Activated naive CD4-positive, alpha-beta T cell treated with anti-CD3 and anti-CD28 coated beads, Interleukin-2, amount 50 U/mL, for 72 hours (primary cell): ENCODE measurements around the gene SPHK1. TPM values are rescaled to one million over a fixed set of nuclear protein-coding genes. Genes with fewer than 3 reads are reported as not detected.
"Not testable (repeated sequence)": the region's sequence is repeated elsewhere in the genome, so short reads cannot be mapped to it uniquely, and the experiment has no call there.

Experiments
- ATAC-seq, 2 donors: fragments of 150-1000 bp; cut with Tn5 transposase; 2 replicates each; pipeline ENCODE4 v1.10.0; 2021; ENCODE audit warnings: mild to moderate bottlenecking in 2 of 2, moderate library complexity in 2 of 2
- DNase-seq, 2 donors: peaks; one replicate each; pipeline ENCODE4 v3.0.0; 2021 to 2022; ENCODE audit warnings: low spot score in 2 of 2
- H3K27ac Mint-ChIP-seq, 2 donors: one replicate each; pipeline ENCODE4 v1.8.0; 2022; ENCODE audit warnings: mild to moderate bottlenecking in 2 of 2, mixed read lengths in 2 of 2
- H3K36me3 Mint-ChIP-seq, 2 donors: one replicate each; pipeline ENCODE4 v1.8.0; 2022; ENCODE audit warnings: mixed read lengths in 2 of 2
- H3K9me3 Mint-ChIP-seq, 2 donors: one replicate each; pipeline ENCODE4 v1.8.0; 2022; ENCODE audit warnings: mixed read lengths in 2 of 2
- total RNA-seq, 2 donors: library from RNA; stranded (reverse); gene quantifications; one replicate each; pipeline ENCODE4 v1.2.3, GENCODE V29; 2022

Gene SPHK1, protein sequence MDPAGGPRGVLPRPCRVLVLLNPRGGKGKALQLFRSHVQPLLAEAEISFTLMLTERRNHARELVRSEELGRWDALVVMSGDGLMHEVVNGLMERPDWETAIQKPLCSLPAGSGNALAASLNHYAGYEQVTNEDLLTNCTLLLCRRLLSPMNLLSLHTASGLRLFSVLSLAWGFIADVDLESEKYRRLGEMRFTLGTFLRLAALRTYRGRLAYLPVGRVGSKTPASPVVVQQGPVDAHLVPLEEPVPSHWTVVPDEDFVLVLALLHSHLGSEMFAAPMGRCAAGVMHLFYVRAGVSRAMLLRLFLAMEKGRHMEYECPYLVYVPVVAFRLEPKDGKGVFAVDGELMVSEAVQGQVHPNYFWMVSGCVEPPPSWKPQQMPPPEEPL
- total RNA-seq = 10 to 100 TPM in 1 of 2 donors, 1 to 10 TPM in 1; 7.1 to 11.9 TPM

DNA sequence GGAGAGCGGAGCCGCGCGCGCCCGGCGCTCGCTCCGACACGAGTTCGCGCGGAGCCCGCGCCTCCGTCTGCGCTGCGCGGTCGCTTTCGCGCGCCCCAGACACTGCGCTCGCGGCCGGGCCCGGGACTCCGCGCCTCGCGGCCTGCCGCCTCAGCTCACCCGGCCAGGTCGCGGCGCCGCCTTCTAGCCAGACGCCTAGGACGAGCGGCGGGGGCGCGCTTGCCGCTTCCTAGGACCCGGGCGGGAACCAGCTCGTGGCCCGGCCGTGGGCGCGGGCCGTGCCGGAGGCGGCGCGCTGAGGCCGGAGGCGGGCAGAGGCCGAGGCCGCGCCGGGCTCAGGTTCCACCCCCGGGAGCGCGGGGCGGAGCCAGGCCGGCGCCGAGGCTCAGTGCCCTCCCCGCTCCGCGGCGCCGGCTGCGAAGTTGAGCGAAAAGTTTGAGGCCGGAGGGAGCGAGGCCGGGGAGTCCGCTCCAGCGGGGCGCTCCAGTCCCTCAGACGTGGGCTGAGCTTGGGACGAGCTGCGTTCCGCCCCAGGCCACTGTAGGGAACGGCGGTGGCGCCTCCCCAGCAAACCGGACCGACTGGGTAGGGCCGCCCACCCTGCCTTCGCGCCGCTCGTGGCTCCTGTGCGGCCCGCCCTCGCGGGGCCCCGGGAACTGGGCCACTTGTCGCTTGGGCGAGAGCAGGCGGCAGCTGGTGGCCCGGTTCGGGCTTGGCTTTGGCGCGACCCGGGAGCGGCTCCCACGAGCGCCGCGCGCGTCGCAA lies at the start of gene SPHK1:
Gene SPHK1, plus strand, starts transcription at position 388 of the 765 bp plus-strand sequence. CDS start 1,036 bp downstream, outside the sequence.
- H3K9me3 Mint-ChIP-seq = no peaks in the 10 kb centered on the region
- H3K36me3 Mint-ChIP-seq = no peaks in the 10 kb centered on the region
- peak; percentile 66 to 84 for DNase-seq
- peak; percentile 66 to 76 for ATAC-seq
- peak within 1 kb of the TSS; percentile 92 to 96 for H3K27ac Mint-ChIP-seq

DNA sequence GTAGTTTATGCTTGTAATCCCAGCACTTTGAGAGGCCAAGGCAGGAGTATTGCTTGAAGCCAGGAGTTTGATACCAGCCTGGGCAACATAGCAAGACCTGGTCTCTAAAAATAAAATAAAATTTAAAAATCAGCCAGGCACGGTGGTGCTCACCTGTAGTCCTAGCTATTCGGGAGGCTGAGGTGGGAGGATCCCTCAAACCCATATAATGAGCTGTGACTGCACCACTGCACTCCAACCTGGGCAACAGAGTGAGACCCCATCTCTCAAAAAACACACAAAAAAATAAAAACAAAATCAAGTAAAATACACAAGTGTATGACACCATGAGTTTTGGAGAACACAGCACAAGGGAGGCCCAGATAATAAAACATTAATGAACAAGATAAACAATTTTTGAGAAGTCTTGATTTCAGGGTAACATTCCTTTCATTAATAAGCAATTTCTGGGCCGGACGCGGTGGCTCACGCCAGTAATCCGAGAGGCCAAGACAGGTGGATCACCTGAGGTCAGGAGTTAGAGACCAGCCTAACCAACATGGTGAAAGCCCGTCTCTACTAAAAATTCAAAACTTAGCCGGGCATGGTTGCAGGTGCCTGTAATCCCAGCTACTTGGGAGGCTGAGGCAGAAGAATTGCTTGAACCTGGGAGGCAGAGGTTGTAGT lies 48.6 kb upstream of the SPHK1 start:
- DNase-seq (no peak), ATAC-seq (no peak)
- Mint-ChIP-seq H3K9me3 (no peaks in the 10 kb centered on the region), H3K27ac (no peak overlapping the region), H3K36me3 (no peaks in the 10 kb centered on the region)

DNA sequence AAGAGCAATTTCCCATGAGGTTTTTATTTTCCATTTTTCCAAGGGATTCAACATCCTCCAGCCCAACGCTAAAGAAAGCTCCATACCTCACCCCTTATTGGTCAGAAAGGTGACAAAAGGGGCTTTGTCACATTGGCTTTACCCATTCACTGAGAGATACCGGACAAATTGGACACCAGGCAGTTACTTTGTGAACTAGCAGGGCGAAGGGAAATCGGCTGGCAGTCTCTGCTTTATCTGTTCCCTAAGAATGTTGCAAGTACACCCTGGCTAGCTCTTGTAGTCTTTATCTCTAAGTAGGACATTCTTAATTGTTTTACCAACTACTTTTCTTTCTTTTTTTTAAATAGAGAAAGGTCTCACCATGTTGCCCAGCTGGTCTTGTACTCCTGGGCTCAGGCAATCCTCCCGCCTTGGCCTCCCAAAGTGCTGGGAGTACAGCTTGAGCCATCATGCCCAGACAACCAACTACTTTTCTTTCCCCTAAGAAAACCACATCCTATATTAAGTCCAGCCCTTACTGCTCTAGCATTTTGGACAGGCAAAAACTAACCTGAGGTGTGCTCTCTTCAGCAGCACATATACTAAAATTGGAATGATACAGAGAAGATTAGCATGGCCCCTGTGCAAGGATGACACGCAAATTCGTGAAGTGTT lies 47.5 kb upstream of the SPHK1 start:
- Mint-ChIP-seq H3K36me3 (no peaks in the 10 kb centered on the region), H3K9me3 (no peaks in the 10 kb centered on the region), H3K27ac (no peak overlapping the region)
- ATAC-seq (no peak), DNase-seq (no peak)

DNA sequence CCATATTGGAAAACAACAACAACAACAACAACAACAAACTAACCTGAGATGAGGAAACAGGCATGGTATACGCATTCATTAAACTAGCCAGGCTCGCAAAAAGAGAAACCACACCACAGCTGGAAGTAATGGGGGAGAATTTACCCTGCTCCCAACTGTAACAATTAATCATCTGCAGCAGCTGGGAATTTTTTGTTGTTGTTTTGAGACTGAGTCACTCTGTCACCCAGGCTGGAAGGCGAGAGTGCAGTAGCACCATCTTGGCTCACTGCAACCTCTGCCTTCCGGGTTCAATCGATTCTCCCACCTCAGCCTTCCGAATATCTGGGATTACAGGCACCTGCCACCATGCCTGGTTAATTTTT lies 47.0 kb upstream of the SPHK1 start:
- ATAC-seq = no peak
- no peak overlapping the region for H3K27ac Mint-ChIP-seq

DNA sequence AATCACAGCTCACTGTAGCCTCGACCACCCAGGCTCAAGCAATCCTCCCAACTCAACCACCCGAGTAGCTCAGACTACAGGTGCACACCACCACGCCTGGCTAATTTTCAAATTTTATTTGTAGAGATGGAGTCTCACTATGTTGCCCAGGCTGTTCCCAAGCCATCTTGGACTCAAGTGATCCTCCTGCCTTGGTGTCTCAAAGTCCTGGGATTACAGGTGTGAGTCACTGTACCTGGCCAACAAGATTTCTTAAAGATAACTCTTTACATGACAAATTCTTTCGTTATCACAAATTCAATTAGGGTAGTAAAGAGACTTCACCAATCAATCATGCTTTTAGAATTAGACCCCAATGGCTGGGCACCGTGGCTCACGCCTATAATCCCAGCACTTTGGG lies 43.1 kb upstream of the SPHK1 start:
- no peaks in the 10 kb centered on the region for H3K36me3 Mint-ChIP-seq
- ATAC-seq (no peak), DNase-seq (no peak)
- H3K27ac Mint-ChIP-seq = no peak overlapping the region
- no peaks in the 10 kb centered on the region for H3K9me3 Mint-ChIP-seq

More for the DNA sequence above, 47.0 kb upstream of the SPHK1 start:
- DNase-seq = peak in 1 of 2 donors; percentile 9
- Mint-ChIP-seq H3K36me3 (no peaks in the 10 kb centered on the region), H3K9me3 (no peaks in the 10 kb centered on the region)

DNA sequence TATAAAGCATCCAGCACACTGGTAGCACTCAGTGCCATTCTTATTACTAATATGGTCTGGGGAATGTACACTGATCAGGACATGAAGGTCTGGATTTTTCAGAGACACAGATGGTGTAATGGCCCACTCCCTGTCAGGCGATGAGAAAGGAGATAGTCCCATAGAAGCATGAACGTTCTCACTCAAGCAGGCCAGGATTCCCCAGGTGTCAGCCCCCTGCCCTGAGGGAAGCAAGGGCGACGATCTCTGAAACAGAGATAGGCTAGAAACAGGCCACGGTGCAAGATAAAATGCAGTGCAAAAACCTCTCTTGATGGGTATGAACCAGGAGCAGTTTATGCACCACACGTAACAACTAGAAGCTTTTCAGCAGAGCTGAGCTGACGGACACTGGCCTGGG lies 41.3 kb upstream of the SPHK1 start:
- ATAC-seq (no peak), DNase-seq (no peak)
- no peak overlapping the region for H3K27ac Mint-ChIP-seq
- peaks cover 0 to 5% of the 10 kb centered on the region in 2 donors for H3K36me3 Mint-ChIP-seq
- H3K9me3 Mint-ChIP-seq = no peaks in the 10 kb centered on the region

DNA sequence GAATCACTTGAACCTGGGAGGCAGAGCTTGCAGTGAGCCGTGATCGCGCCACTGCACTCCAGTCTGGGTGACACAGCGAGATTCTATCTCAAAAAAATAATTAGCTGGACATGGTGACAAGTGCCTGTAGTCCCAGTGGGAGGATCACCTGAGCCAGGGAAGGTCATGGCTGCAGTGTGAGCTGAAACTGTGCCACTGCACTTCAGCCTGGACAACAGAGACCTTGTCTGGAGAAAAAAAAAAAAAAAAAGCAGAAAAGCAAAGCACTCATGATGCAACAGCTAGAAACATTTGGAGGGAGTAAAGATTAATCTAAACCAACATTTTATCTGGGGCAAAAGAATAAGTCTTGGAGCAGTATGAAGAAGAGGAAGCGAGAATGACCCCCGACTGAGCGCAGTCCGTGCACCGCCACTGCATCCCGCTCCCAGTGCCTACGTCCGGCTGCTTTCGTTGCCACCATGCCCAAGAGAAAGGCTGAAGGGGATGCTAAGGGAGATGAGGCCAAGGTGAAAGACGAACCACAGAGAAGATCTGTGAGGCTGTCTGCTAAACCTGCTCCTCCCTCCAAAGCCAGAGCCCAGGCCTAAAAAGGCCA lies 38.9 kb upstream of the SPHK1 start:
- no peak for DNase-seq
- ATAC-seq = no peak
- peaks cover 0 to 5% of the 10 kb centered on the region in 2 donors for H3K36me3 Mint-ChIP-seq
- no peak overlapping the region for H3K27ac Mint-ChIP-seq
- no peaks in the 10 kb centered on the region for H3K9me3 Mint-ChIP-seq

DNA sequence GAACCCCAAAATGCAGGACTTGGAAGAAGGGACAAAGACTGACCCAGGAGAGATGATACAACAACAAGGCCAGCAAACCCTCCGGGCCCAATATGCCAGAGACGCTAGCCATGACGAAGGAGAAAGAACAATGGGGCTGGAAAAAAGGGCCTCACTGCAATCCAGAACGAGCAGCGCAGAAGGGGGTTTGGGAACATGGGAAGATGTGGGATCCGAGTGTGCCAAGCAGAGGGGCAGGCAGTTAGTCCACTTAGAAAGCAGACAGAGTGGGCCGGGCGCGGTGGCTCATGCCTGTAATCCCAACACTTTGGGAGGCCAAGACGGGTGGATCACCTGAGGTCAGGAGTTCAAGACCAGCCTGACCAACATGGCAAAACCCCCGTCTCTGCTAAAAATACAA lies 37.5 kb upstream of the SPHK1 start:
- ATAC-seq, H3K9me3 Mint-ChIP-seq, DNase-seq, H3K36me3 Mint-ChIP-seq: not testable (repeated sequence)
- H3K27ac Mint-ChIP-seq = peak overlapping the region in 1 of 2 donors; percentile 31

DNA sequence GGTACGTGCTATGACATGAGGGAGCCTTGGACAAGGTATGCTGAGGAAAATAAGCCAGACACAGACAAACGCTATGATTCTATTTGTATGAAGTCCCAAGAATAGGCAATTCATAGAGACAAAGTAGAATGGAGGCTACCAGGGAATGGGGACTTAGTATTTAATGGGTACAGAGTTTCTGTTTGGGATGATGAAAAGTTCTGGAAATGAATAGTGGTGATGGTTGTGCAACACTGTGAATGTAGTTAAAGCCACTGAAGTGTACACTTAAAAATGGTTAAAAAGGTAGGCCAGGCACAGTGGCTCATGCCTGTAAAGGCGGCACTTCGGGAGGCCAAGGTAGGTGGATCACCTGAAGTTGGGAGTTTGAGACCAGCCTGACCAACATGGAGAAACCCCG lies 33.9 kb upstream of the SPHK1 start:
- DNase-seq (no peak), ATAC-seq (no peak)
- no peak overlapping the region for H3K27ac Mint-ChIP-seq
- H3K36me3 Mint-ChIP-seq = peaks cover 4 to 5% of the 10 kb centered on the region in 2 donors
- no peaks in the 10 kb centered on the region for H3K9me3 Mint-ChIP-seq

DNA sequence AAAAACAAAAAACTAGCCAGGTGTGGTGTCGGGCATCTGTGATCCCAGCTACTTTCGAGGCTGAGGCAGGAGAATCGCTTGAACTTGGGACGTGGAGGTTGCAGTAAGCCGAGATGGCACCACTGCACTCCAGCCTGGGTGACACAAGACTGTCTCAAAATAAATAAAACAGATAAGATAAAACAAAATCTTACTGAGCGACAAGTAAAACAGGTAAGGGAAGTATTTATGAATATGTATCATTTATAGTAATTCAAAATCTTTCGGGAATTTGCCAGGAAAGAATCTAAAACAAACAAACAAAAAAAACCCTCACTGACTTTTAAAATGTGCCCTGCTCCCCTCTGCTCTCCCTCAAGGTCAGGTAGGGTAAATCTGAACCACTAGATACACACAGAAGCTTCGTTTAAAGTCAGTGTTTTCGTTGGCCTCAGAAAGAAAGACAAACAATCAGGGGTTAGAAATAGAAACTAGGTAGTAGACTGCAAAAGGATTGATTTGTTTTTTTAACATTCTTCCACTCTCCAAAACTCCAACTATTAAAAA lies 32.8 kb upstream of the SPHK1 start:
- H3K9me3 Mint-ChIP-seq = no peaks in the 10 kb centered on the region
- H3K27ac Mint-ChIP-seq = no peak overlapping the region
- DNase-seq (no peak), ATAC-seq (no peak)
- H3K36me3 Mint-ChIP-seq = peaks cover 4 to 5% of the 10 kb centered on the region in 2 donors

DNA sequence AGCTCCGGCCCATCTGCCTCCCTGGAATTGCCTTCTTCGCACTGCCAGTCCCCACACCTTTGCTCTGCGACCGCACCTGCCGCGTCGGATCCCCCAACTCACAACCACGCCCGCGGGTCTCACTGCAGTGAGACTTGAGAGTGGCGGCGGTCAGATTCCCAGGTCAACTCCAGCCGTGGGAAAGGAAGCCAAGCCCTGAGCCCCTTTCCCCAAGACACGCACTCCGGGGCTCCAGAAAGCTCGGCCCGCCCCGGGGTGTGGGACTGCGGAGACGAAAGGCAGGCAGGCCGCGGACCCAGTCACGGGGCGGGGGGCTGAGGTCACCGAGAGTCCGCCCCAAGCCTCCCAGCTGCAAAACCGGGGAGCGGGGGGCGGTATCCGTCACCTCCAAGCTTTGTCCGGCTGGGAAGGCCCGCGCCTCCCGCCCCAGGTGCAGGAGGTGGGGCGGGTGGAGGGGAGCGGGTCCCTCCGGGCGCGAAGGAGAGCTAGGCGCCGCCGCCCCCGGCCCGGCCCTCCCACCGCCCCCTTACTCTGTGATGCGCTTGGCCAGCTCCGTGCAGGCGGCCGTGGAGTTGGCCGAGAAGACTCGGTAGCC lies 31.3 kb upstream of the SPHK1 start:
- Mint-ChIP-seq H3K9me3 (no peaks in the 10 kb centered on the region), H3K36me3 (peaks cover 0 to 4% of the 10 kb centered on the region in 2 donors), H3K27ac (peak overlapping the region; percentile 86 to 96)
- peak; percentile 11 to 30 for ATAC-seq
- DNase-seq = peak; percentile 38 to 56

DNA sequence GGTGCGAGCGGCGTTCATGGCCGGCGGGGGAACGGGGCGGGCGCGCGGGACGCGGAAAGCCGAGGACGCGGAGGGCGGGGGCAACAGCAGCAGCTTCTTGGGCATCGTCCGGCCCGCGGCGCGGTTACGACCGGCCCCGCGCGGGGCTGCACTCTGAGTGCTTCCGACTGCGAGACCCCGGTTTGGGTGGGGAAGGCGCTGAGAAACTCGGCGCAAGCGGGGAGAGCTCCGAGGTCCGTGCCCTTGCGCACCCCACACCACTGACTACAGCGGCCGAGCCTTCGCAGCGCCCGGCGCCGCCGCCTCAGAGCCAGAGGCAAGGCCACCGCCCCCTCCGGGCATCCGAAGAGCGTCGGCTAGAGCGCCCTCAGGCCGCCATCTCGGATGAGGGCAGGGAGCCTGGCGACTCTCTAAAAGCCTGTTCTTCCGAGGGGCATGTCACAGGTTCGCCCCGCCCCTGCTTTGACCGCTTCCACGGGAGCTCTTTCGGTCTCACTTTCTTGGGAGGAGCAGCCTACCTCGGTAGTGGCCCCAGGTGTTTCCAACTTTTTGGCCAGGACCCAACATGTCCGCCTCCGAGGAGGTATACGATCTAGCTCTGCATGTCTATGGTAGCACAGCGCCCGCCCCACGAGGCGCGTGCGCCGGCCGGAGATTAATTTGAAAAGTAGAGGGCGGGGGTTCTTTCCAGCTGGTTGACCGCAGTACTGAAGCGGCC lies 30.7 kb upstream of the SPHK1 start, which contains the start of gene PRPSAP1:
Gene PRPSAP1, minus strand, starts transcription at position 318 of the 718 bp plus-strand sequence. Its CDS starts 213 bp downstream, at position 105.
- ATAC-seq = peak; percentile 92 to 97

DNA sequence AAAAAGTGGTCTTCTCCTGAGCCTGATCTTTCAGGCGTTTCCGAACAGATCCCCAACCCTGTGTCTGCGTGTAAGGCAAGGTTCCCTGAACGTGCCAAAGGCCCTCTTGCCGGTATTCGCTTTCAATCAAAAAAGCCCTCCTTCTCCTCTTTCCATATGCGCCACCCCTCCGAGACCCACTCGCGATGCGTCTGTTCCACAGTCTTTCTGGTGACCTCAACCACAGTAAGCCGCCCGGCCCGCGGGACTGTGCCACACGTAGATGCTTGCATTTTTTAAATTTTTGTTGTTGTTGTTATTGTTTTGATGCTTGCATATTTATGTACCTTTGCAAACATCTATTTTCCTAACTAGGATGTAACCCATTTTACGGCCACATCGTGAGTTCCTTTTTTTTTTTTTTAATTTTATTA lies 30.1 kb upstream of the SPHK1 start:
- no peaks in the 10 kb centered on the region for H3K9me3 Mint-ChIP-seq
- peak overlapping the region; percentile 86 to 98 for H3K27ac Mint-ChIP-seq
- DNase-seq (no peak), ATAC-seq (no peak)
- H3K36me3 Mint-ChIP-seq = peaks cover 0 to 4% of the 10 kb centered on the region in 2 donors

More for the DNA sequence above, 30.7 kb upstream of the SPHK1 start, which contains the start of gene PRPSAP1:
- Mint-ChIP-seq H3K36me3 (peaks cover 0 to 4% of the 10 kb centered on the region in 2 donors), H3K9me3 (no peaks in the 10 kb centered on the region), H3K27ac (peak within 1 kb of the TSS; percentile 86 to 98)
- peak; percentile 83 to 86 for DNase-seq

DNA sequence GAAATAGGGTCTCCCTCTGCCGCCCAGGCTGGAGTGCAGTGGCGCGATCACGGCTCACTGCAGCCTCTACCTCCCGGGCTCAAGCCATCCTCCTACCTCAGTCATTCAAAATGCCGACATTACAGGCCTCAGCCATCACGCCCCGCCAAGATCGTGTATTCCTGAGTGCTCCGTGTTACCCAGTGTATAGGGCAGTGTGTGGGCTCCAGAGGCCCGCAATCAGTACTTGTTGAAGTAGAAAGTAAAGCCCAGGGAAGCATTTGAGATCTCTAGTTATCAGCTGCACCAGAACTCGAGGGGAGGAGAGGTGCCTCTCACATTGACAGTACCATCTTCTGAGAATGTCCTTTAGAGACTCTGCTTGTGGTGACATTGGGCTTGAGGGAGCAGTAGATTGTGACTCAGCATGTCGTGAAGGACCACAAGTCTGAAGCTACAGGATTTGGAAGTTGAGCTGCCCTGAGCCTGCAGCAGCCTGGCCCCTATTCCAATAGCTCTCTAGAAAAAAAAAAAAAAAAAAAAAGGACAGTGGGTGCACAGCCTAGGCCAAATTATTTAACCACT lies 29.6 kb upstream of the SPHK1 start:
- no peaks in the 10 kb centered on the region for H3K9me3 Mint-ChIP-seq
- no peak for ATAC-seq
- peaks cover 0 to 4% of the 10 kb centered on the region in 2 donors for H3K36me3 Mint-ChIP-seq
- H3K27ac Mint-ChIP-seq = peak overlapping the region in 1 of 2 donors; percentile 86
- no peak for DNase-seq
